Fibroblast of lung (primary cell): ENCODE measurements around the gene NSG2.

Source experiments
- EZH2 ChIP-seq: IDR thresholded peaks from 2 replicates; pipeline ENCODE4 v1.5.1; 2012; ENCODE audit warnings: low read length, control low read depth, mild to moderate bottlenecking; ENCODE audit errors: missing control alignments
- TF ChIP-seq, protein P1 (sequence below), 2 donors: IDR thresholded peaks in 1 of 2; conservative IDR thresholded peaks in 1 of 2; 1 replicate in 1 of 2; 2 replicates in 1 of 2; pipeline ENCODE4 v1.5.1; 2011 to 2012; ENCODE audit warnings: low read length in 2 of 2, control low read depth in 1 of 2, inconsistent platforms in 1 of 2, low read depth in 1 of 2, mild to moderate bottlenecking in 1 of 2

DNA sequence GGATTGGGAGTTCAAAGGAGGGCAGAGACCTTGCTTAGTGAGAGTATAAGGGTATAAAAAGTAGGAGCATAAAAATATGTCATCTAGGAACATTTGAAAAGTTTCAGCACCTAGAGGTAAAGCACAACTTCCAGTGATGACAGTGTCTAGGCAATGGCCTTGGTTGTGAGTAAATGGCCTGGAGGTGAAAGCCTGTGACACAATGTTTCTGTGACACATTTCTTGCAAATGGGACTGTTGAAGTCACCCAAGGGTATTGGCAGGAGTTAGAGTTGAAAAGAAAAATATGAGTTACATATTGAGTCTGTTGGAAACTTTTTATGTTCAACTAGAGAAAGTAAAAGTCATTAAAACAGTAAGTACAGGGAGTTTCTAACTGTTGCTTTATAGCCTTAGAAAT is 41.7 kb upstream of the NSG2 start:
- TF ChIP-seq, protein P1, sequence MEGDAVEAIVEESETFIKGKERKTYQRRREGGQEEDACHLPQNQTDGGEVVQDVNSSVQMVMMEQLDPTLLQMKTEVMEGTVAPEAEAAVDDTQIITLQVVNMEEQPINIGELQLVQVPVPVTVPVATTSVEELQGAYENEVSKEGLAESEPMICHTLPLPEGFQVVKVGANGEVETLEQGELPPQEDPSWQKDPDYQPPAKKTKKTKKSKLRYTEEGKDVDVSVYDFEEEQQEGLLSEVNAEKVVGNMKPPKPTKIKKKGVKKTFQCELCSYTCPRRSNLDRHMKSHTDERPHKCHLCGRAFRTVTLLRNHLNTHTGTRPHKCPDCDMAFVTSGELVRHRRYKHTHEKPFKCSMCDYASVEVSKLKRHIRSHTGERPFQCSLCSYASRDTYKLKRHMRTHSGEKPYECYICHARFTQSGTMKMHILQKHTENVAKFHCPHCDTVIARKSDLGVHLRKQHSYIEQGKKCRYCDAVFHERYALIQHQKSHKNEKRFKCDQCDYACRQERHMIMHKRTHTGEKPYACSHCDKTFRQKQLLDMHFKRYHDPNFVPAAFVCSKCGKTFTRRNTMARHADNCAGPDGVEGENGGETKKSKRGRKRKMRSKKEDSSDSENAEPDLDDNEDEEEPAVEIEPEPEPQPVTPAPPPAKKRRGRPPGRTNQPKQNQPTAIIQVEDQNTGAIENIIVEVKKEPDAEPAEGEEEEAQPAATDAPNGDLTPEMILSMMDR (conservative IDR thresholded peaks at IDR 0.05 in 1 of 2, IDR thresholded peaks at IDR 0.05 in 1 of 2; ENCODE audit: low read depth in 1 of 2, low read length in 2 of 2): no peak
- no peak for TF ChIP-seq EZH2
